ENCODE measurements around the gene PCCA.
A peak's percentile ranks its signal among the peaks of the same experiment; 100 is the strongest.
"Not testable (repeated sequence)": the region's sequence is repeated elsewhere in the genome, so short reads cannot be mapped to it uniquely, and the experiment has no call there.

The PCCA gene

DNA sequence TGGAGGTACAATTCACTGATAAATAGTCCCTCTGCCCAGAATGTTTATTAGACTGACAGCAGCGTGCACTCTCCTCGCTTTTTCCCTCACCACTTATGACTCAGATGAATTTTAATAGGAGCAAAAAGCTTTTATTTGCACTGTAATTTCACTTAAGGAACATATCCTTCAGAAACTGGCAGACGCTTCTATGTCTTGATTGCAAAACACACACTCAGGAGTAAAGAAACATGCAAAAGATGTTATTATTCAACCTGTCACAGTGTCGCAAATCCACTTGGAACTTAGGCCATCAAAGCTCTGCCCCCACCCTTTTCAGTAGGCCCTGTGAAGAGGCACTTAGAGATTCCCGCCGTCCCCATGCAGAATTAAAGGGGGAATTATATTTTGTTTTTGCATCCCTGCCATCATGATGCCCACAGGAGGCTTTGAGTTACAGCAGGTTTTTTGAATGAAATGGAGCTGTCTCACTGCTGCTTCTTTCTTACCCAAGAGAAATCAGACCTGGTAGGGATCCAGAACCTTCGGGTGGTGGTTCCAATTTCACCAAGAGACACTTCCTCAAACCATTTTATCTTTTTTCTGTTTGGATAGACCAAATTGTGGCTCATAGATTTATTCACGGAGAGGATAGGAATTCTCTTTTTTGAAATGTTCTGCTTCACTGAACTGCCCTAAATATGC is 425.2 kb downstream of the PCCA start:
- peak in 1 of 2 experiments; percentile 29 for DNase-seq

DNA sequence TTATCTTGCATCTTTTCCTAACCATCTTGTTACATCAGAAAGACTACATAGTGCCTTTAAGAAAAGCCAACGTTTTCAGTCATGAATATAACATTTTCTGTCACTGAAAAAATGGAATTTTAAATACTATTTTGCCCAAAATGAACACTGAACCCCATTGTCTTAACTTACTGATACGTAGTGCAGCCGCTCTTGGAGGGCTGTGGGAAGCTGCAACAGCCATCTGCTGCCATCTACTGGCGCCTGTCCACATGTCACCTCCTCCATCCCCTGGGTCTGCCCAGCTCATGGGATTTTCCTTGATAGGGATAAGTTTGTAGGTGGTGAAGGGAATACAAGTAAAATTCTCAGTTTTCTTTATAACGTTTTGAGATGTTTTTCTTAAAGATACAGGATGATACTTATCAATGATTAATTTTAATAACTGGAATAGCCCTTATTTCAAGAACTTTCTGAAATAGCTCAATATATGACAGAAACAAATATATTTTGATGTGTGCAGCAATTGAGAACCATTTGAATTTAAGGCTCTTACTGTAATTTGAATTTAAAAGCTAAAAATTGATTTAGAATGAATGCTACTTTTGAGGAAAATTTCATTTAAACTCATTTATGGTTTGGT is 426.0 kb downstream of the PCCA start:
- DNase-seq, result peak; percentile 81 to 84

DNA sequence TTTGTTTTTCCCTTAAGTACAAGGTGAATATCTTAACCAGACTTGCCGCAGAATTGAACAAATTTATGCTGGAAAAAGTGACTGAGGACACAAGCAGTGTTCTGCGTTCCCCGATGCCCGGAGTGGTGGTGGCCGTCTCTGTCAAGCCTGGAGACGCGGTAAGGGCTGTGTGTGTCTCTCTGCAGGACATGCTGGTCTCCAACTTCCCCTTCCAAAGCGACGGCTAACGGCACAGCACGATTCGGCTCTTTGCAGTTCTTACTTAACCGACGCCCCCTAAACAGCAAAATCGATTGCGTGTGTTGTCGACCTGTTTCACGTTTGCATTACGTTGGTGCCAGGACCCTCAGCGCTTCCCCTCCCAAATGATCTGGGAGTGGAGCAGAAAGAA is 426.5 kb downstream of the PCCA start:
- no peak for DNase-seq

DNA sequence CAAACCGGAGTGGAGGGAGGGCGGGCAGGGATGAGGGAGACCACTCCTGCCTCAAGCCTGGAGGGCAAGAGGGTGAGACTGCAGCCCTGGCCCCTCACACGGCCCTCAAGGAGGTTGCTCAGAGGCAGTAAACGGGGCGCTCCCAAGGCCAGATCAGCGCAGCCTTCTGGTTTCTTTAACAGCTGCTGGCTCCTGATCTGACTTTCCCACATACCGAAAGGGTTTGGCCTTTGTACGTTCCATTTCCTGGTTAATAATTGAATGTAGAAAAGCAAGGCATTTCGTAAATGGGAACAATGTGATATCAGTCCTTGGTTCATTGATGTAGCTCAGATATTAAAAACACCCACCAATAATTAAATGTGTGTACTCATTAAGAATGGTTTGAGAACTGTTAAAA is 428.2 kb downstream of the PCCA start:
- no peak for DNase-seq

DNA sequence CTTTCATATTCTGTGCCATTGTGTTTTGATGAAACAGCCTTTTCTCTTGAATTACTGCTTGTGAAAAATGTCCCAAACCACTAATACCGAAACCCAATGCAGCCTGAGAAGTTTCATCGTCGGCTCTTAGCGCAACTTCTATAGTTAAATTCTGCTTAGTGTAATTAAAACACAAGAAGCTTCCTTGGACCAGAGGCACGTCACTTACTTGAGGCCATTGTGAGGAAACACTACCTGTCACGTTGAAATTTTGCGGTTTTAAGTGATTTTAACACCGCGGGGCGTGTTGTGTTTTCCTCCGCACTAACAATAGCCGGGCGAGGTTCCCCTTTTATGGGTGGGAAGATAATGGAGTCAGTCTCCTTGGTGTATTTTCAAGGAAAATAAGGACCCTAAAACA is 428.8 kb downstream of the PCCA start:
- DNase-seq, result no peak

DNA sequence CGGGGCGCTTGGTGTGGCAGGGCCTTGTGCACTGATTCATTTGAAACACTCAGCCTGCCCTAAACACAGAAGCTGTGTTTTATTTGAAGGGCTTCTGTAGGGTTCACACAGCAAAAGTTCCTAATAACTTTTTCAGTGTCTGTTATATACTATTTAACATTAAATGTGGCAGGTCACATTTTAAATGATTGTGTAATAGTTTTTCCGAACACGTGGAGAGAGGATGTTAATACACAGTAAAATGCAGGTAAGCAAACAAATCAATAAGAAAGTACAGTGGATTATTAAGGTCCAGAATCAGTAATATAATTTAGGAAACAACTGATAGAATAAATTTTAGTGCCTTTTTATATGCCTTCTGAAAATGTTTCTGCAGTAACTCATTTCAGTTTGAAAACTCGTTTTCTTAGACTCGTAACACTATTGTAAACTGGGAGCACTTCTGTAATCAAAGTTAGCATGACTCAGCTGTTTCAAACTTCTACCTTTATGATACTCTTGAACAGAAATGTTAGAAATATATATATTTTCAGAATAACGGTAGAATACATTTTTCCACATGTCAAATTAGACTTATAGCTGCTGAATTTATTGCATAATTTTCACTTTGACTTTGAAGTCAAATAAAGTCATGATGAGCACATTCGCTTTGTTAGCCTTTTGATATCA is 429.6 kb downstream of the PCCA start:
- no peak for DNase-seq

DNA sequence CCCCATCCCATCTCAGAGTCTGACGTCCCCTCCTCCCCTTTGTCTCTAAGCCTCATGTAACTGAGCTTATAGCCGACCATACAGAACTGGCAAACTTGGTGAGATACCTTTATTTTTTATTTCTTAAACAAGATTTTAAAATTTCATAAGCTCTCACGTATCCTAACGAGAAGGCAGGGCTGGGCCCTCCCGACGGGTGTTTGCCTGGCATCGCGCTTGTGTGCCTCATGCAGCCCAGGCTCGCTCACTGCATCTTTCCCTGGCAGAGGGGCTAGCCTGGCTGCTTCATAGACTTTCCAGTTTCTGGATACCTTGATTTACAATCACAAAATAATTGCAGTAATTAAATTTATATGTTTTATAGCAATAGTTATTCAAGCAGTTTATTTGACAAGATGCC is 430.7 kb downstream of the PCCA start:
- no peak for DNase-seq

DNA sequence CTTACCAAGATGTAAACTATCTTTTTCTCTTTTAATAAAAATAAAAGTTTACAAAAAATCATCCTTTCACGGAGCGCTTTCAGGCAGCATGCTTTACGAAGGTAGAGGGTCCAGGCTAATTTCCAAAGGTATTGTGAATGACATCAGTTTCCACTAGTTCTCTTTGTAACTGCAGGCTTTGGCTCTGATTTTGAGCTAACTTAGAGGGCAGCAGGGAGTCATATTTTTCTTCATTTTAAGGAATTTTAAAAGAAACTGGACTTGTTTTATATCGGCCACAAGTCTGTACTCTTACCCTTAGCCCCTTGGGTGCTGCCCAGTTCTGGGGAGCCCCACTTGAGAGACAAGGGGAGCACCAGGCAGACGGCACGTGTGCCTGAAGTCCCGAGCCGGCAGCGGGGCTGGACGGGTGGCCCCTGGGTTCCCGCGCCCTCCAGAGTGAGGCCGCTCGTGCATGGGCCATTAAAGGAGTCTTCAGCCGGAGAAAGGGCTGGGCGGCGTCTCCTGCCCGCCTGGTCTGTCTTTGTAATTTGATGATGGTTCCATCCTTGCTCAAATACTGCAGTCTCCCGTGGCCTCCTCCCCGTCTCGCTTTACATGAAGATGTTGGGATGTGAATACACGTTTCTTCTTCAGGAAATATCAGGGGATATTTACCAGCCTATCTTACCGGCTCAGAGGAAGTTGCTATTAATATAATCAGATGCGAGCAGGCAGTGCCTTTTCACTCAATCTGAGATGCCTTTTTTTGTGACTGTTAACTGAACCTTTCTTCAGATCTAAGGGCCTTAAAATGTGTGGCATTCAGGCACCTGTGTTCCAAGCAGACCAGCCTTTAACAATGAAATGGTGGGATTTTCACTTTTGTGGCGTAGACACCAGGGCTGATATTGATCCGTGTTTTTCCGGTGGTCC is 432.3 kb downstream of the PCCA start:
- DNase-seq, result no peak

DNA sequence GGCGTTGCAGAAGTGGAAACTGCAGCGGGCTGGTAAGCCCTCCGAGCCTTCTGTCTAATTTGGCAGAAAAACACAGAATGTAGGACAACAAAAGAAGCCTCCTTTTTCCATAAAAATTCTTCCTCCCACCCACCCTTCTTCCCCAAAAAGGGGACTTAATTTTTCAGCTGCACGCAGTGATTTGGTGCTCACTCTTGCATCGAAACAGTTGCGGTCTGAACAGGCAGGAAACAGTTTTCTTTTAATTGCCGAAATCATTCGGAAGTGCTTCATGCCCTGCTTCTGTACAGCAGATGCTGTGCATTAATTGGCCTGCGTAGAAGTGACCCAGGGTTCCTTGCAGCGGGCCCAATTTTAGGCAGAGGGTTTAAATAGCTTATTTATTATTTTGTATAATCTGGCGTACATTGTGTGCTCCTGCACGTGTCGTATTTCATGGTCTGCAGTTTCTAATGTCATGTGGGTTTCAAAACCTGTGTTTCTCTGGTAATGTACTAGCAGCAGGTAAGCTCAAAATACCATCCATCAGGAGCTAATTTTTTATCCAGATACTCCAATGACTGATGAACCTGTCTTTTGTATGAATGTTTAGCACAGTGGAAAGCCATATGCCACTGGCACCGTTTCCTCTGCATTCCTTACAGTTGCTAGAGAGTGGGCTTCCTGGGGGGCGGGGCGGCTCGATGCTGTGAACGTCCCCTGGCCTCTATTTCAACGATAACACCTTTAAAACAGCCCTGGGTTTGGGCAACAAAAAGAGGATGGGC is 433.1 kb downstream of the PCCA start:
- no peak for DNase-seq

DNA sequence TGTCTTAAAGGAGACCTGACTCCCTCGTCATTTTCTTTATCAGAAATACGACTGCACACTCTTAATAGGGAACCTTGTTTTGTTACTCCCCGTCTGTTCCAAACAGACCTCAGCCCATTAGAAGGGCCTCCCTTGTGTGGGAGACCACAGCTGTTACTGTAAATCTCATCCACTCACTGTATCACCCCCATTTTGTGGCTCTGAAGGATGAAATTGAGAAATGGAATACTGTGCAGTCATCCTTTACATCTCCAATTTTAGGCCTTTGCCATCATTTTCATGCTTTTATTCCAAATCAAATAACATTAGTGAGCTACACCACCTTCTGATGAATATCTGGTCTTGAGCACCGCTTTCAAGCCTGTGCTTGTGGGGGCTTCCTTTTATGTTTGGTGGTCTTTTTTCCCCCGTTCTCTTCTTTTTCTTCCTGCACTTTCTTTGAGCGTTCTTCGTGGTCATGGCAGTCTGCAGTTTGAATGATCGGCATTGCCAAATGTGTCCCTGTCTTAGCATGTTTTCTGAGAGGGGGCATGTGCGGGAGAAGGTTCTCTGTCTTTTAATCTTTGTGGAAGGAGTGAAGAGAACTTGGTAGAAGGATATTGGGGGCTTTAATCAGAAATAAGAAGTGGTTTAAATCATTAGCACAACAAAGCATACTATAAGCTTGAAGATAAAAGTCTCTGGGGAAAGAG is 433.9 kb downstream of the PCCA start:
- DNase-seq, result no peak

DNA sequence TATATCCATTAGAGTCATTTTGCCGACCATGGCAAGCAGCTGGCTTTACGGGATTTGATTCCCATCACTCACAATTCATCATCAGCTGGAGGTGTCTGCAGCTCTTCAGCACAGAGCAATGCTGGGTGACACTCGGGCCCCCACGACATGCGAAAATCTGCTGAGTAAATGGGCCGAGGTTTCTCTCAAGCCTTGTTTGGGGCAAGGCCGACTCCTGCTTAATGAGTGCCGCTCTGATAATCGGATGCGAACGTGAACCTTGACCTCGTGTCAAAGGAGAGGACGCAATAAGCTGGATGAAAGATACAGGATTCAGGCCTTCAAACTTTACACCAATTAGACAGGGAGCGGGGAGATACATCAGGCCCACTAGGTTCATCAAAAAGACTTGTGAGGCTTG is 434.5 kb downstream of the PCCA start:
- no peak for DNase-seq

DNA sequence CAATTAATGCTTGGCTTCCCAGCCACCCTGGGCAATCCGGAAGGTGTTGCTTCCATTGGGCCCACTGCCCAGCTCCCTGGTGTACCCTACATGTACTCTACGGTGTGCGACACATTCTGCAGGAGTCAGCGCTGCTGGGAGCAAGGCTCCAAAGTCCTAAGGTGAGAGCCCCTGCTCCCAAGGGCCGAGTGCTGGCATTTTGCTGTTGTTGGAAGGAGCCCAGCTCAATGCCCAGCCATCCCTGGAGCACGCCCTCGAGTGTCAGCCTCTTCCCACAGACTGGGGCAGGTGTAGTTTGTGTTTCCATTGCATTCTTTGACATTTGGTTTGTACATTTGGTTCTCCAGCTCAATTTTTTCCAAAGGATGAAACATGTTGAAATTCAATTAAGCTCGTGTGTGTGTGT is 435.1 kb downstream of the PCCA start:
- DNase-seq, result no peak

DNA sequence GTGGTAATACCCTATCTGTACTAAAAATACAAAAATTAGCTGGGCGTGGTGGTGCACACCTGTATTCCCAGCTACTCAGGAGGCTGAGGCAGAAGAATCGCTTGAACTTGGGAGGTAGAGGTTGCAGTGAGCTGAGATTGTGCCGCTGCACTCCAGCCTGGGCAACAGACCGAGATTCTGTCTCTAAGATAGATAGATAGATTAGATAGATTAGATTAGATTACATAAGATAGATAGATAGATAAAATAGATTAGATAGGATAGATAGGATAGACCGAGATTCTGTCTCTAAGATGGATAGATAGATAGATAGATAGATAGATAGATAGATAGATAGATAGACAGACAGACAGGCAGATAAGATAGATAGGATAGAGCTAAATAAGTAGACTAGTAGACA is 435.8 kb downstream of the PCCA start:
- not testable (repeated sequence) for DNase-seq

DNA sequence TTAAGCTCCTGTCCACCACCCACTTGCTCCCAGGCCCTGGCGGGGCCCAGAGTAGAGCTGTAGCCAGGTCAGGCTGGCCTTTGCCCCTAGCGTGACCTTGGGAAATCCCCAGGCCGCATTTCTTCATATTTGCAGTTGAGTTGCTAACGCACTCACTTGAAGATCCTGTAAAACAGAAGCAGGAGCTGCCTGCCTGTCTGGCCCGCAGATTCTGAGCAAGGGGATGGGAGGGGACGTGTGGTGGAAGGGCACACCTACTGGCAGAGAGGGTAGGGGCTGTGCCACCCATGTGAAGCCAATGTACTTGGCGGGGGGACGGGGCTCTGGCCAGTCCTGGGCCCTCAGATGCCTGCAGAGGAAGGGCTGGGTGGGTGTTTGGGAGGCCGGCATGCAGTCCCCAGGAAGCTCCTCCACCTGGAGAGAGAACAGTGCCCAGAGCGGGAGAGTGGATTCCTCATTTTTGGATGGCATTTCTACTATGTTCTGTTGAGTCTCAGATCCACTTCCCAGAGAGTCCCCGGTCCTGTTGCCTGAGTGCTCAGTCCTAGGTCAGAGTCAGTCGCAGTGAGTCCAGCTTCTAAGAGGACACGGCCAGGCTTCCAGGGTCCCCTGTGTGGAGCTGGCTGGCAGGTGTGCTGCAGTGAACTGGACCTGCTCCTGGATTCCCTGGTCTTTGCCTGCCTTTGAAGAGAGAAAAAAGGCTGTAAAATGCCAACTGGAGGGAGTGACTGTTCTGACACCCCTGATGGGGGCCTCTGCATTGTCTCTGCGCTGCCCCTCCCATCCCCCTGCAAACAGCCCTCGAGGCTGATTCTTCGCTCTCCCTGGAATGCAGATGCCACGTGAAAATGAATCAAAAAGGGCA is 436.8 kb downstream of the PCCA start:
- no peak for DNase-seq

DNA sequence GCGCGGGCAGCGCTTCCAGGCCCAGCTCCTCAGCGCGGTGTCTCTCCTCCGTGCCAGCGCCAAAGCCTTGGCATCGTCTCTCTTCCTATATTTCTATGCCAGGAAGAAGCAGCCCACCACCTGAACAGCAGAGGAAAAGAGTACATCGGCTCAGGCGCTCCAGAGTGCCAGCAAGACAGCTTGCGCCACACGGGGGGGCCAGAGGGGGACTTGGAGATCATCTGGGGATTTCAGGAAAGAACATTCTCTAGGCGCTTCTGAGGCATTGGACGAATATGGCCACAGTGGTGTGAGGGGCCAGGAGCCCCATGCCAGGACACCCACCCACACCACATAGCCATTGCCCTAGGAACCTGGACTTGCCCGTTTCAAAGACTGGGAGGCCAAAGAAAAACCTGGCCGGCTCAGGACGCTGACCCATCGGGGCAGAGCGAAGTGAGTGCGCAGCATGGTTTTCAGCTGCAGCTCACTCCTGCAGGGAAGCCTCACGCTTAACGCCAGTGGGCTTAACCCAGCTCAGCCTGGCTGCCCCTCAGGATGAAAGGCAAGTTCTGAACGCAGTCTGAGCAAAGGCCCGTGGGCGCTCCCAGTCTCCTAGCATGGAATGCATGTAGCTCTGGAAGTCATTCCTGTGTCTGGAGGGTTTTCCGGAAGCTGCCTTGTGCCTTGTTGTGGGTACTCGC is 437.6 kb downstream of the PCCA start:
- no peak for DNase-seq

DNA sequence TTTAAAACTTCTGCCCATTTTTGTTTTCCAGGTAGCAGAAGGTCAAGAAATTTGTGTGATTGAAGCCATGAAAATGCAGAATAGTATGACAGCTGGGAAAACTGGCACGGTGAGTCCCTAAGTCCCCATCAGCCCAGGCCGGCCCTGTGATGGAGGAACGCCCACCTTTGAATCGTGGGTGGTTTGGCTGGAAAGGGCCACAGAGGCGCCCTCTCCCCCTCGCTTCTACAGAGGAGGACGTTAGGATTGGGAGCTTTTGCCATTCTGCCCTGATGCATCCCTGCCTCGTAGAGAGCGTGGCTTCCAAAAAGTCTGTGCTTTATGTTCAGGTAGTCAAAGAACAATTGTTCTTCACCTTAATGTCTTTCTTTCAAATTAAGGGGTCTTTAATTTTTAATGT is 438.8 kb downstream of the PCCA start:
- no peak for DNase-seq

DNA sequence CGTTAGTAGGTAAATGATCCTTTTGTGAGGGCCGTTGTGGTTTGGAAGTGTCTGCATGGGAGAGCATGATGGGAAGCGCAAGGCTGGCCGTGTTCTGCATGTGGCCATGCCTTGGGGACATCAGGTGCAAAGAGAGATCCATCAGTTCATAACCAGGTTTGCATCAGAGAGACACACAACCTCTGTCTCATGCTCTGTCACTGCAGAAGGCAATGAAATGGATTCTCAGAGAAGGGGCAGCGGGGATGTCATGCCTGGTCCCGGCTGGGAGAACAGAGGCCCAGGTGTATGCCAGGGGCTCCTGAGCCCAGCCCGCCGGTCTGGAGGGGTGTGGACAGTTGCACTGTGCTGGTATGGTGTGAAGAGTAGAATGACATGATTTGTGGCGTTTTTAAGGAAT is 439.5 kb downstream of the PCCA start:
- DNase-seq, result no peak

DNA sequence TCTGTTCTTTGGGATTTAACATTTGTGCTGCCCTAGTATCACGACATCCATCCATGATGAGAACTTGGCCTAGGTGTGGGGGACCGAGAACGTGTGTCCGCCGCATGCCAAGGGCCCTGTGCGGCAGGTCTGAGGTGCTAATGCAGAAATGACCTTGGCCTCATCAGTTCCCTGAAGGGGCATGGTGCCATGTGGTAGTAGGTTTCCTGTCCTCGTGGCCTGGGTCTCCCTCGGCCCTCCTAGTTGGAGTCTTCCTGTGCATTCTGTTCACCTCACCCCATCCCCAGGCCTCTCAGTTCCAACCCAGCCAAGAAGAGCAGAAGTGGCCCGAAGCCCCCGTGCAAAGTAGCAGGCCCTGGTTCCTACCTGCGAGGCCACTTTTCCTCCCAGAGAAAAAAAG is 439.9 kb downstream of the PCCA start:
- no peak for DNase-seq

DNA sequence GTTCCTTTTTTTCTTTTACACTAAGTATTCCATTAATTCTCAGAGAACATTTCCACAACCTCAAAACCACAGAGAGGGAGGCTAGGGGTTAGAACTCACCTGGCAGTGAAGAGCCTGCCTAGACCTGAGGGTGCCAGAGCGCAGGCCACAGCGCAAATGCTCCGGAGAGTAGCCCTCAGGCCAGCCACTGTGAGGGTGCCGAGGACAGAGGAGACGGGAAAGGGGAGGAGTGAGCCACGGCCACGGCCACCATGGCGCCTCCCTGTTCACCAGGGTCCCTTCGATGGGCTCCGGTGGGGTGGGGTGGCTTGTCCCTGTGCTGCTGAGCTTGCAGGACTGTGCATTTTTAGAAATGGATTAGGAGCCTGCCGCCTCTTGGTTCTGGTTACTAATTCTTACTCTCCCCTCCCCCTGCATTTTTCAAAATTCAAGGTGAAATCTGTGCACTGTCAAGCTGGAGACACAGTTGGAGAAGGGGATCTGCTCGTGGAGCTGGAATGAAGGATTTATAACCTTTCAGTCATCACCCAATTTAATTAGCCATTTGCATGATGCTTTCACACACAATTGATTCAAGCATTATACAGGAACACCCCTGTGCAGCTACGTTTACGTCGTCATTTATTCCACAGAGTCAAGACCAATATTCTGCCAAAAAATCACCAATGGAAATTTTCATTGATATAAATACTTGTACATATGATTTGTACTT is 440.9 kb downstream of the PCCA start:
- DNase-seq, result no peak
